OCI-LY3 (cell line): ENCODE results near the gene PSMG3.

ENCODE experiments used
- H2AFZ ChIP-seq: fragments of 200-600, 300-600 bp; shearing (Covaris generic); 2 replicates; pipeline ENCODE4 v1.6.0; 2014; ENCODE audit warnings: antibody characterized with exemption, low read depth, low read length
- H3K27ac ChIP-seq: fragments of 200-600, 300-600 bp; sonication (generic); 2 replicates; pipeline ENCODE4 v1.5.1; 2014; ENCODE audit warnings: mild to moderate bottlenecking, low read length, moderate library complexity, mixed read lengths
- H3K27me3 ChIP-seq: fragments of 200-600, 300-600 bp; sonication (generic); 2 replicates; pipeline ENCODE4 v1.6.1; 2014; ENCODE audit warnings: low read depth, low read length, mixed read lengths
- H3K36me3 ChIP-seq: fragments of 200-600, 300-600 bp; sonication (generic); replicated peaks from 2 replicates; pipeline ENCODE3; 2014; ENCODE audit warnings: low read depth, low read length, mixed read lengths
- H3K4me1 ChIP-seq: fragments of 300-600, 200-600 bp; sonication (generic); 2 replicates; pipeline ENCODE4 v1.6.1; 2014; ENCODE audit warnings: low read length, mixed read lengths
- H3K4me2 ChIP-seq: fragments of 200-600, 300-600 bp; sonication (generic); 2 replicates; pipeline ENCODE4 v1.6.1; 2014; ENCODE audit warnings: low read length, mixed read lengths
- H3K4me3 ChIP-seq: fragments of 300-600, 200-600 bp; sonication (generic); 2 replicates; pipeline ENCODE4 v1.5.1; 2014; ENCODE audit warnings: antibody characterized with exemption, mild to moderate bottlenecking, low read length, moderate library complexity
- H3K79me2 ChIP-seq: fragments of 300-600, 200-600 bp; shearing (Covaris generic); 2 replicates; pipeline ENCODE4 v1.6.1; 2014; ENCODE audit warnings: mild to moderate bottlenecking, low read length, mixed read lengths
- H3K9ac ChIP-seq: fragments of 300-600, 200-600 bp; shearing (Covaris generic); 2 replicates; pipeline ENCODE4 v1.6.0; 2014; ENCODE audit warnings: mild to moderate bottlenecking, low read length, moderate library complexity
- H3K9me3 ChIP-seq: fragments of 200-600, 300-600 bp; shearing (Covaris generic); 2 replicates; pipeline ENCODE4 v1.6.1; 2014; ENCODE audit warnings: low read length, mixed read lengths; ENCODE audit not compliant: insufficient read depth
- H4K20me1 ChIP-seq: fragments of 200-600, 300-600 bp; sonication (generic); 2 replicates; pipeline ENCODE4 v1.6.1; 2016; ENCODE audit warnings: low read length, mixed read lengths; ENCODE audit not compliant: insufficient read depth
- EZH2phosphoT487 ChIP-seq: fragments of 200-600 bp; shearing (Covaris generic); IDR thresholded peaks from 2 replicates; pipeline ENCODE4 v1.6.1; 2018; ENCODE audit warnings: antibody characterized with exemption, mixed run types, low read depth
- TF ChIP-seq, protein P1 (sequence below): fragments of 200-600, 300-600 bp; sonication (generic); IDR thresholded peaks from 2 replicates; pipeline ENCODE4 v1.5.1; 2014; ENCODE audit warnings: antibody characterized with exemption, low read length, low read depth

The PSMG3 gene

DNA sequence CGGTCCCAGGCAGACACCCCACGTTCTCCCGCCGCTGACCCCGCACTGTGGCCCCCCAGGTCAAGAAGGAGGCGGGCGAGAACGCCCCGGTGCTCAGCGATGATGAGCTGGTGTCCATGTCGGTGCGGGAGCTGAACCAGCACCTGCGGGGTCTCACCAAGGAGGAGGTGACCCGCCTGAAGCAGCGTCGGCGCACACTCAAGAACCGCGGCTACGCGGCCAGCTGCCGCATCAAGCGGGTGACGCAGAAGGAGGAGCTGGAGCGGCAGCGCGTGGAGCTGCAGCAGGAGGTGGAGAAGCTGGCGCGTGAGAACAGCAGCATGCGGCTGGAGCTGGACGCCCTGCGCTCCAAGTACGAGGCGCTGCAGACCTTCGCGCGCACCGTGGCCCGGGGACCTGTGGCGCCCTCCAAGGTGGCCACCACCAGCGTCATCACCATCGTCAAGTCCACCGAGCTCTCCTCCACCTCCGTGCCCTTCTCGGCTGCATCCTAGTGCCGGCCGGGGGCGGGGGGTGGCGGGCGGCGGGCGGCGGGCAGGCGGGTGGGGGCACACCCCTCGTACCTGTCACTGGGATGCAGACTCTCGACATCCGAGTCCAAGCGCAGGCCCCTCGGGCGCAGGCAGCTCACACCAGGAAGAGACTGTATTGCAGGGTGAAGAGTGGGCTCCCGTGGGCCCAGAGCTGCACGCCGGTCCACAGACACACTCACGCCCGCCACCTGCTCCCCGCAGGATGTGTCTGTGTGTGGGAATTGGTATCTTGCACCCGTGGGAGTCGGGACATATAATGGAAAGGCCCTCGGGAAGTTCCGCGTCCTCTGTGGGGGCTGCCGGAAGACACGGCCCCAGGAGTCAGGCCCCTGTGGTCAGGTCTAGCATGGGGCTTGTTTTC lies 29.7 kb downstream of the PSMG3 start:
- Histone ChIP-seq H3K79me2 (peaks cover 41% of the 10 kb centered on the region), H3K4me3 (no peak overlapping the region), H3K4me1 (no peaks in the 10 kb centered on the region), H3K4me2 (no peak overlapping the region), H3K9me3 (no peaks in the 10 kb centered on the region), H3K9ac (no peak overlapping the region), H2AFZ (no peak overlapping the region), H3K36me3 (no peaks in the 10 kb centered on the region), H3K27me3 (no peaks in the 10 kb centered on the region), H3K27ac (no peak overlapping the region), H4K20me1 (peaks cover 33% of the 10 kb centered on the region)
- TF ChIP-seq EZH2phosphoT487, result no peak
- TF ChIP-seq, protein P1, sequence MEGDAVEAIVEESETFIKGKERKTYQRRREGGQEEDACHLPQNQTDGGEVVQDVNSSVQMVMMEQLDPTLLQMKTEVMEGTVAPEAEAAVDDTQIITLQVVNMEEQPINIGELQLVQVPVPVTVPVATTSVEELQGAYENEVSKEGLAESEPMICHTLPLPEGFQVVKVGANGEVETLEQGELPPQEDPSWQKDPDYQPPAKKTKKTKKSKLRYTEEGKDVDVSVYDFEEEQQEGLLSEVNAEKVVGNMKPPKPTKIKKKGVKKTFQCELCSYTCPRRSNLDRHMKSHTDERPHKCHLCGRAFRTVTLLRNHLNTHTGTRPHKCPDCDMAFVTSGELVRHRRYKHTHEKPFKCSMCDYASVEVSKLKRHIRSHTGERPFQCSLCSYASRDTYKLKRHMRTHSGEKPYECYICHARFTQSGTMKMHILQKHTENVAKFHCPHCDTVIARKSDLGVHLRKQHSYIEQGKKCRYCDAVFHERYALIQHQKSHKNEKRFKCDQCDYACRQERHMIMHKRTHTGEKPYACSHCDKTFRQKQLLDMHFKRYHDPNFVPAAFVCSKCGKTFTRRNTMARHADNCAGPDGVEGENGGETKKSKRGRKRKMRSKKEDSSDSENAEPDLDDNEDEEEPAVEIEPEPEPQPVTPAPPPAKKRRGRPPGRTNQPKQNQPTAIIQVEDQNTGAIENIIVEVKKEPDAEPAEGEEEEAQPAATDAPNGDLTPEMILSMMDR, result no peak

DNA sequence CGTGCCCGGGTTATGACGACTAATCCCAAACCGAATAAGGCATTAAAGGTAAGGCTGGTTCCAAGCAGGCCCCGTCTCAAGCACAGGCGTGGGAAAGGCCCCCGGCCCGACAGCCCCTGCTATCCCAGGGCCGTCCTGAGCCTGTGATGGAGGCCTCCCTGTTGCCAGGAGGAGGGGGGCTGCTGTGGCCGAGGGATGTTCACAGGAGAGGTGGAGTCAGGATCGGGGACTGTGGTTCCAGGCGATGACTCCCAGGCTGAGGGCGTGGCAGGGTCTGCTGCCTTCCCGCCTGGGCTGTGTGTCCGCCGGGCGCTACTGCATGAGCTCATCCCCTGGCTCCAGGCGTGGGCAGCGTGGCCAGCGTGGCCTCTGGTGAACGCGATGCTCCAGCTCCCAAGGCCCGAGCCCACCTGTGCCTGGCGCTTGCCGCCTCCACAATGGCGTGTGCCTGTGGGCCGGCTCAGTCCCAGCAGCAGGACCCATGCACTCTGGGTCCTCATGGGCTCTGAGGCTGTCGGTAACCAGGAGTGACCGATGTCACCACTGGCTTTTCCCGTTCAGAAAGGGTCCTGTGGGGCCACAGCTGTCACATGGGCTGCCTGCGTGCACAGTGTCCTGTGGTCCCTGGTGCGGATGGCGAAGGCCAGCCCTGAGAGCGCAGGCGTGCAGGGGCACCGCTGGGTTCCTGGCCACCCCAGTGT lies 30.5 kb downstream of the PSMG3 start:
- no peak overlapping the region for H3K27ac ChIP-seq
- H3K4me3 ChIP-seq, result no peak overlapping the region
- TF ChIP-seq, protein P1, result no peak
- no peak for TF ChIP-seq EZH2phosphoT487
- H3K36me3 ChIP-seq, result no peaks in the 10 kb centered on the region
- no peaks in the 10 kb centered on the region for H3K27me3 ChIP-seq
- no peak overlapping the region for H2AFZ ChIP-seq
- H3K4me2 ChIP-seq, result no peak overlapping the region
- peaks cover 39% of the 10 kb centered on the region for H4K20me1 ChIP-seq
- peaks cover 49% of the 10 kb centered on the region for H3K79me2 ChIP-seq
- H3K4me1 ChIP-seq, result peaks cover 2% of the 10 kb centered on the region
- H3K9me3 ChIP-seq, result no peaks in the 10 kb centered on the region
- H3K9ac ChIP-seq, result no peak overlapping the region

DNA sequence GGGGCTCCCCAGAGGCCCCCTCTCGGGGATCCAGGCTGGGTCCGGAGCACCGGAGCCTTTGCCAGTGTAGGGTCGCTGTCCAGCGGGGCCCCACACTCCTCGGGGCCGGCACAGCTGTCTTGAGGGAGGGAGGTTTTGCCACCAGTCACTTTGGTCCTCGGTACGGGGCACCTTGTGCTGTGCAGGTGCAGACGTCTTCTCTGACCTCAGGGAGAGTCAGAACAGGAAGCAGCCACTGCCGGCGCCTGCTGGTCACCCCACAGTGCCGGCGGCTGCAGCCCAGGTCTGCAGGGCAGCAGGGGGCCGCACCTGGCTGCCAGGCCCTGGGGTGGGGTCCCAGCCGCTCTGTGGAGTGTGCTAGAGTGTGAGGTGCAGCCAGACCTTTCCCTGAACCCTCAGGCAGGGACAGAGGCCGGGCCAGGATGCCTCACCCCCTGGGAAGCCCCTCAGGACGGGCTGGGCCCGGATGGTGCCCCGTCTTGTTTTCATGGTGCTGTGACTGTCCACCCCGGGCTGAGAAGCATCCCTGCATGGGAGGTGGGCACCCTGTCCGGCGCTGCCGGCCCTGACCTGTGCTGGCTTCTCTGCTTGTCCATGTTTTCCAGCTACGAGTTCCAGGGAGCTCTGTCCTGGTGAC lies 31.2 kb downstream of the PSMG3 start:
- H3K4me1 ChIP-seq, result peaks cover 8% of the 10 kb centered on the region
- no peak overlapping the region for H3K9ac ChIP-seq
- peaks cover 45% of the 10 kb centered on the region for H4K20me1 ChIP-seq
- H3K36me3 ChIP-seq, result no peaks in the 10 kb centered on the region
- H2AFZ ChIP-seq, result no peak overlapping the region
- TF ChIP-seq EZH2phosphoT487, result no peak
- TF ChIP-seq, protein P1, result no peak
- H3K9me3 ChIP-seq, result no peaks in the 10 kb centered on the region
- no peak overlapping the region for H3K27ac ChIP-seq
- peaks cover 55% of the 10 kb centered on the region for H3K79me2 ChIP-seq
- H3K4me3 ChIP-seq, result no peak overlapping the region
- no peaks in the 10 kb centered on the region for H3K27me3 ChIP-seq
- no peak overlapping the region for H3K4me2 ChIP-seq
